Liver (tissue), 9 donors: Measurements from ENCODE around the gene EDIL3. TPM values are rescaled to one million over a fixed set of nuclear protein-coding genes. Genes with fewer than 3 reads are reported as not detected.

Experiments used
- DNase-seq: peaks from one replicate; pipeline ENCODE4 v3.0.0-alpha.2; 2017; ENCODE audit warnings: low spot score
- H3K27ac ChIP-seq, 2 donors: one replicate each; pipeline ENCODE4 v1.7.0; 2013; ENCODE audit warnings: inconsistent platforms in 2 of 2, low read length in 2 of 2, control low read depth in 1 of 2, low read depth in 1 of 2, mild to moderate bottlenecking in 1 of 2
- H3K27me3 ChIP-seq, 4 donors: one replicate each; pipeline versions ENCODE4 v1.6.1 to v1.7.0; 2013; ENCODE audit warnings: low read length in 3 of 4, inconsistent platforms in 1 of 4, mild to moderate bottlenecking in 1 of 4, moderate library complexity in 1 of 4; ENCODE audit not compliant: control insufficient read depth in 4 of 4, insufficient read depth in 4 of 4
- H3K36me3 ChIP-seq, 4 donors: one replicate each; pipeline versions ENCODE4 v1.6.1 to v1.7.0; 2013; ENCODE audit warnings: low read length in 3 of 4, mild to moderate bottlenecking in 3 of 4, low read depth in 1 of 4, moderate library complexity in 1 of 4; ENCODE audit not compliant: control insufficient read depth in 4 of 4, insufficient read depth in 3 of 4
- H3K4me1 ChIP-seq, 4 donors: one replicate each; pipeline versions ENCODE4 v1.6.1 to v1.7.0; 2013; ENCODE audit warnings: low read length in 3 of 4, mild to moderate bottlenecking in 3 of 4, moderate library complexity in 1 of 4; ENCODE audit not compliant: control insufficient read depth in 4 of 4, insufficient read depth in 4 of 4
- H3K4me3 ChIP-seq, 3 donors: one replicate each; pipeline versions ENCODE4 v1.6.1 to v1.7.0; 2013; ENCODE audit warnings: low read length in 3 of 3, control low read depth in 1 of 3, low read depth in 1 of 3, mild to moderate bottlenecking in 1 of 3
- H3K9ac ChIP-seq, 2 donors: one replicate each; pipeline ENCODE4 v1.7.0; 2013; ENCODE audit warnings: low read length in 2 of 2, mild to moderate bottlenecking in 2 of 2, moderate library complexity in 2 of 2, control low read depth in 1 of 2, low read depth in 1 of 2
- H3K9me3 ChIP-seq, 4 donors: one replicate each; pipeline versions ENCODE4 v1.6.1 to v1.7.0; 2013; ENCODE audit warnings: low read length in 3 of 4; ENCODE audit not compliant: control insufficient read depth in 4 of 4
- CTCF ChIP-seq: fragments of 150-350 bp; IDR thresholded peaks from 2 replicates; pipeline ENCODE4 v1.5.1; 2017; ENCODE audit warnings: improper control_type of control experiment, low read depth, low read length; ENCODE audit not compliant: missing input control
- EGR1 ChIP-seq, 2 donors: IDR thresholded peaks; 2 replicates each; pipeline ENCODE4 v1.6.1; 2016 to 2018; ENCODE audit warnings: antibody characterized with exemption in 2 of 2, low read depth in 2 of 2
- FOXA1 ChIP-seq: IDR thresholded peaks from 2 replicates; pipeline ENCODE4 v1.6.1; 2016; ENCODE audit warnings: antibody characterized with exemption
- FOXA2 ChIP-seq: IDR thresholded peaks from 2 replicates; pipeline ENCODE4 v1.6.1; 2016; ENCODE audit warnings: antibody characterized with exemption
- GABPA ChIP-seq, 2 donors: IDR thresholded peaks in 1 of 2; conservative IDR thresholded peaks in 1 of 2; 2 replicates each; pipeline ENCODE4 v1.6.1; 2016; ENCODE audit warnings: antibody characterized with exemption in 2 of 2, mild to moderate bottlenecking in 1 of 2, moderate library complexity in 1 of 2
- HNF4A ChIP-seq, 2 donors: conservative IDR thresholded peaks; 2 replicates each; pipeline ENCODE4 v1.6.1; 2016; ENCODE audit warnings: antibody characterized with exemption in 2 of 2, mild to moderate bottlenecking in 2 of 2
- HNF4G ChIP-seq: IDR thresholded peaks from 2 replicates; pipeline ENCODE4 v1.6.1; 2016; ENCODE audit warnings: antibody characterized with exemption
- JUND ChIP-seq, 2 donors: IDR thresholded peaks; 2 replicates each; pipeline ENCODE4 v1.6.1; 2016; ENCODE audit warnings: antibody characterized with exemption in 2 of 2
- MAX ChIP-seq: IDR thresholded peaks from 2 replicates; pipeline ENCODE4 v1.6.1; 2016; ENCODE audit warnings: antibody characterized with exemption
- NR2F2 ChIP-seq: IDR thresholded peaks from 2 replicates; pipeline ENCODE4 v1.6.1; 2016; ENCODE audit warnings: antibody characterized with exemption
- RAD21 ChIP-seq, 2 donors: IDR thresholded peaks; 2 replicates each; pipeline ENCODE4 v1.6.1; 2016; ENCODE audit warnings: antibody characterized with exemption in 2 of 2, mild to moderate bottlenecking in 2 of 2
- RXRA ChIP-seq, 2 donors: IDR thresholded peaks; 2 replicates each; pipeline ENCODE4 v1.6.1; 2017 to 2018; ENCODE audit warnings: antibody characterized with exemption in 2 of 2, mild to moderate bottlenecking in 1 of 2
- SP1 ChIP-seq: IDR thresholded peaks from 2 replicates; pipeline ENCODE4 v1.6.1; 2018; ENCODE audit warnings: antibody characterized with exemption, mild to moderate bottlenecking
- TAF1 ChIP-seq: conservative IDR thresholded peaks from 2 replicates; pipeline ENCODE4 v1.6.1; 2016; ENCODE audit warnings: antibody characterized with exemption, mild to moderate bottlenecking
- WGBS: extraction: QIAGEN DNeasy Blood & Tissue Kit; methylation state at CpG from one replicate; pipeline ENCODE4 v1.1.7; 2013; 5-methylcytosine and 5-hydroxymethylcytosine counted together
- polyA plus RNA-seq, 2 donors: library from polyadenylated mRNA; stranded (reverse) in 1 of 2; unstranded in 1 of 2; fragments of 200-250 nt in 1 of 2; fragments of >200 nt in 1 of 2; fragmentation: Nextera tagmentation in 1 of 2; extraction: Ambion mirVana in 1 of 2; gene quantifications; one replicate each; pipeline versions ENCODE4 v1.2.1 to v1.2.3, GENCODE V29; 2013 to 2015
- total RNA-seq, 2 donors: library from RNA; depleted of rRNA; stranded (reverse); fragments of >200 nt; gene quantifications; one replicate each; pipeline ENCODE4 v1.2.3, GENCODE V29; 2014
- TF ChIP-seq, protein P1 (sequence below): IDR thresholded peaks from 2 replicates; pipeline ENCODE4 v1.6.1; 2016; ENCODE audit warnings: antibody characterized with exemption
- TF ChIP-seq, protein P2 (sequence below): IDR thresholded peaks from 2 replicates; pipeline ENCODE4 v1.6.1; 2016; ENCODE audit warnings: antibody characterized with exemption, mild to moderate bottlenecking
- TF ChIP-seq, protein P3 (sequence below): IDR thresholded peaks from 2 replicates; pipeline ENCODE4 v1.6.1; 2016; ENCODE audit warnings: antibody characterized with exemption
- donor health status: healthy.
- donor health status: healthy.
- donor health status: healthy.
- donor health status: healthy.
- donor health status: healthy.

EDIL3 gene
- total and polyA plus RNA-seq, 4 donors: 0.33 to 12.0 (median 0.76) TPM

- WGBS: 96% methylated on average over 1 of the region's 1 CpG
- no peak for DNase-seq
Observed at GRCh38 chr5:83955916-83956315, 428.8 kb downstream of the EDIL3 start.

GRCh38 chr5:83947763-83948162, 436.9 kb downstream of the EDIL3 start:
- no peaks in the 10 kb centered on the region for H3K27me3 ChIP-seq
- no peak for DNase-seq
- 94% methylated on average over 3 of the region's 3 CpGs for WGBS
- H3K9ac ChIP-seq: no peak overlapping the region
- no peak overlapping the region for H3K27ac ChIP-seq
- TF ChIP-seq FOXA1: no peak
- TF ChIP-seq GABPA (IDR thresholded peaks at IDR 0.05 in 1 of 2, conservative IDR thresholded peaks at IDR 0.05 in 1 of 2): no peak
- TF ChIP-seq, protein P1, sequence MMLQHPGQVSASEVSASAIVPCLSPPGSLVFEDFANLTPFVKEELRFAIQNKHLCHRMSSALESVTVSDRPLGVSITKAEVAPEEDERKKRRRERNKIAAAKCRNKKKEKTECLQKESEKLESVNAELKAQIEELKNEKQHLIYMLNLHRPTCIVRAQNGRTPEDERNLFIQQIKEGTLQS: no peak
- TF ChIP-seq, protein P2, sequence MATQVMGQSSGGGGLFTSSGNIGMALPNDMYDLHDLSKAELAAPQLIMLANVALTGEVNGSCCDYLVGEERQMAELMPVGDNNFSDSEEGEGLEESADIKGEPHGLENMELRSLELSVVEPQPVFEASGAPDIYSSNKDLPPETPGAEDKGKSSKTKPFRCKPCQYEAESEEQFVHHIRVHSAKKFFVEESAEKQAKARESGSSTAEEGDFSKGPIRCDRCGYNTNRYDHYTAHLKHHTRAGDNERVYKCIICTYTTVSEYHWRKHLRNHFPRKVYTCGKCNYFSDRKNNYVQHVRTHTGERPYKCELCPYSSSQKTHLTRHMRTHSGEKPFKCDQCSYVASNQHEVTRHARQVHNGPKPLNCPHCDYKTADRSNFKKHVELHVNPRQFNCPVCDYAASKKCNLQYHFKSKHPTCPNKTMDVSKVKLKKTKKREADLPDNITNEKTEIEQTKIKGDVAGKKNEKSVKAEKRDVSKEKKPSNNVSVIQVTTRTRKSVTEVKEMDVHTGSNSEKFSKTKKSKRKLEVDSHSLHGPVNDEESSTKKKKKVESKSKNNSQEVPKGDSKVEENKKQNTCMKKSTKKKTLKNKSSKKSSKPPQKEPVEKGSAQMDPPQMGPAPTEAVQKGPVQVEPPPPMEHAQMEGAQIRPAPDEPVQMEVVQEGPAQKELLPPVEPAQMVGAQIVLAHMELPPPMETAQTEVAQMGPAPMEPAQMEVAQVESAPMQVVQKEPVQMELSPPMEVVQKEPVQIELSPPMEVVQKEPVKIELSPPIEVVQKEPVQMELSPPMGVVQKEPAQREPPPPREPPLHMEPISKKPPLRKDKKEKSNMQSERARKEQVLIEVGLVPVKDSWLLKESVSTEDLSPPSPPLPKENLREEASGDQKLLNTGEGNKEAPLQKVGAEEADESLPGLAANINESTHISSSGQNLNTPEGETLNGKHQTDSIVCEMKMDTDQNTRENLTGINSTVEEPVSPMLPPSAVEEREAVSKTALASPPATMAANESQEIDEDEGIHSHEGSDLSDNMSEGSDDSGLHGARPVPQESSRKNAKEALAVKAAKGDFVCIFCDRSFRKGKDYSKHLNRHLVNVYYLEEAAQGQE: no peak
- TF ChIP-seq EGR1 (IDR thresholded peaks at IDR 0.05; ENCODE audit: low read depth in 2 of 2): no peak
- TF ChIP-seq HNF4G: no peak
- TF ChIP-seq CTCF: no peak
- no peak for TF ChIP-seq SP1
- no peak for TF ChIP-seq FOXA2
- TF ChIP-seq JUND (IDR thresholded peaks at IDR 0.05): no peak
- no peak for TF ChIP-seq NR2F2
- TF ChIP-seq HNF4A (conservative IDR thresholded peaks at IDR 0.05): no peak
- TF ChIP-seq RAD21 (IDR thresholded peaks at IDR 0.05): no peak
- no peak for TF ChIP-seq MAX
- no peak for TF ChIP-seq RXRA (IDR thresholded peaks at IDR 0.05)
- TF ChIP-seq TAF1: no peak
- TF ChIP-seq, protein P3, sequence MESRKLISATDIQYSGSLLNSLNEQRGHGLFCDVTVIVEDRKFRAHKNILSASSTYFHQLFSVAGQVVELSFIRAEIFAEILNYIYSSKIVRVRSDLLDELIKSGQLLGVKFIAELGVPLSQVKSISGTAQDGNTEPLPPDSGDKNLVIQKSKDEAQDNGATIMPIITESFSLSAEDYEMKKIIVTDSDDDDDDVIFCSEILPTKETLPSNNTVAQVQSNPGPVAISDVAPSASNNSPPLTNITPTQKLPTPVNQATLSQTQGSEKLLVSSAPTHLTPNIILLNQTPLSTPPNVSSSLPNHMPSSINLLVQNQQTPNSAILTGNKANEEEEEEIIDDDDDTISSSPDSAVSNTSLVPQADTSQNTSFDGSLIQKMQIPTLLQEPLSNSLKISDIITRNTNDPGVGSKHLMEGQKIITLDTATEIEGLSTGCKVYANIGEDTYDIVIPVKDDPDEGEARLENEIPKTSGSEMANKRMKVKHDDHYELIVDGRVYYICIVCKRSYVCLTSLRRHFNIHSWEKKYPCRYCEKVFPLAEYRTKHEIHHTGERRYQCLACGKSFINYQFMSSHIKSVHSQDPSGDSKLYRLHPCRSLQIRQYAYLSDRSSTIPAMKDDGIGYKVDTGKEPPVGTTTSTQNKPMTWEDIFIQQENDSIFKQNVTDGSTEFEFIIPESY: no peak
- H3K9me3 ChIP-seq: no peaks in the 10 kb centered on the region
- H3K36me3 ChIP-seq: no peaks in the 10 kb centered on the region
- H3K4me3 ChIP-seq: no peak overlapping the region
- no peaks in the 10 kb centered on the region for H3K4me1 ChIP-seq

More at GRCh38 chr5:83955916-83956315, 428.8 kb downstream of the EDIL3 start:
- H3K27me3 ChIP-seq: no peaks in the 10 kb centered on the region
- H3K4me3 ChIP-seq: no peak overlapping the region
- no peak overlapping the region for H3K27ac ChIP-seq
- H3K36me3 ChIP-seq: no peaks in the 10 kb centered on the region
- TF ChIP-seq, protein P3: no peak
- TF ChIP-seq HNF4A (conservative IDR thresholded peaks at IDR 0.05) (no peak), FOXA1 (no peak), EGR1 (IDR thresholded peaks at IDR 0.05; ENCODE audit: low read depth in 2 of 2) (no peak), JUND (IDR thresholded peaks at IDR 0.05) (no peak)
- TF ChIP-seq, protein P1: no peak
- H3K9me3 ChIP-seq: no peaks in the 10 kb centered on the region
- no peaks in the 10 kb centered on the region for H3K4me1 ChIP-seq
- no peak overlapping the region for H3K9ac ChIP-seq
